Measurements from ENCODE around the gene CELF2. TPM values are rescaled to one million over a fixed set of nuclear protein-coding genes. Genes with fewer than 3 reads are reported as not detected.

The CELF2 gene
- total and polyA plus RNA-seq, 9 of the 15 experiments (the other 6 are each of a cell fraction or from before 2014, with no cell fraction given) = 4.0 to 20.3 (median 11.1) TPM

DNA sequence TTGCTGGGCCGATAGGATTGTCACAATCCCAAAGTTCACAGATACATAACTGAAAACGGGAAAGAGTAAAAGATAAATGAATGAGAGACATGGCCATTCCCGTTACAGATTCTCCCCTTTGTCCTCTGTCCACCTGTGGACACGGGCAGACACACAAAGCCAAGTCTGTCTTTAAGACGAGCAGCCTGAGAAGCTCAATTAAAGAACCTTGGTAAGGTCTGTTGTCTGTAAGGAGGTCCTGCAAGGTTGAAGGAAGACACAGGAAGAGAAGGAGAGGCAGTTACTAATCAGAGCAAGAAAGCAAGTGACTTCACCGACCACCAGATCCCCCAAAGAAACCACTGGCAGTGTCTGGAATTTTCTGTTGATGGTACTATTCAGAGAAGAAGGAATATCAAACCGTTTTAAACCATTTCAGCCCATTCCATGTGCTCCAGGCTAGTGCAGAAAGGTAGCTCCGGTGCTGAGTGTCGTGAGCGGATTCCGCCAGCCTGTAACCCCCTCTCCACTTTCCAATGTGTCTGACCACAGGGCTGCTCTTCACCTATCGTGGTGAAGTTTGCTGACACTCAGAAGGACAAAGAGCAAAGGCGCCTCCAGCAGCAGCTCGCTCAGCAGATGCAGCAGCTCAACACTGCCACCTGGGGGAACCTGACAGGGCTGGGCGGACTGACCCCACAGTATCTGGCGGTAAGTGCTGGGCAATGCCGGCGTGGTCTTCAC is 252.6 kb downstream of the CELF2 start:
- Histone ChIP-seq H3K36me3 (ENCODE audit: control insufficient read depth, insufficient read depth, low read length) (peaks cover 2% of the 10 kb centered on the region; the same call in 1 of the 3 replicates), H4K20me1 (replicated peaks; ENCODE audit: control insufficient read depth, insufficient read depth, low read length) (no peaks in the 10 kb centered on the region), H3K4me3 (no peak overlapping the region), H3K9me3 (replicated peaks; ENCODE audit: control insufficient read depth, insufficient read depth, low read depth, low read length) (no peaks in the 10 kb centered on the region), H2AFZ (ENCODE audit: low read depth, low read length) (peak overlapping the region; percentile 85), H3K4me1 (replicated peaks in 1 of 2; ENCODE audit: control insufficient read depth in 2 of 2, insufficient read depth in 2 of 2, low read length in 2 of 2) (peaks cover 0 to 6% of the 10 kb centered on the region in 2 experiments; a peak in 2 of 5 replicates), H3K27ac (ENCODE audit: extremely low read depth, low read depth, low read length) (no peak overlapping the region), H3K9me1 (ENCODE audit: control insufficient read depth, insufficient read depth, low read length) (no peaks in the 10 kb centered on the region), H3K4me2 (ENCODE audit: insufficient read depth, low read length) (peak overlapping the region; percentile 24; the same call in 1 of the 2 replicates), H3K79me2 (ENCODE audit: control insufficient read depth, insufficient read depth, low read length) (no peaks in the 10 kb centered on the region), H3K27me3 (ENCODE audit: control insufficient read depth in 2 of 2, insufficient read depth in 2 of 2, low read length in 2 of 2) (no peaks in the 10 kb centered on the region), H3K9ac (ENCODE audit: insufficient read depth in 1 of 2, low read depth in 2 of 2, low read length in 2 of 2) (no peak overlapping the region)
- ATAC-seq = peak; percentile 100
- POLR2A ChIA-PET = interaction anchor here (0.6 to 1.1 kb wide), 2 partner anchors 12 to 27 kb away, joined by 3 to 4 read pairs; no protein-coding TSS in a partner anchor
- intact Hi-C loops (cut with micrococcal nuclease) = loop anchor here (1.0 to 10.0 kb wide), 3 partner anchors 92 to 305 kb away; no protein-coding TSS in a partner anchor
- peak; percentile 66 to 88 (median 76) for DNase-seq (ENCODE audit: extremely low read depth in 1 of 4, low spot score in 3 of 4)
- WGBS (ENCODE audit: insufficient coverage, low coverage, missing lambda C conversion rate) = 17% methylated on average over 17 of the region's 18 CpGs
- in situ Hi-C loops (cut with MboI) = no loop called here
- CTCF ChIA-PET (ENCODE audit: low intra/inter-chr PET ratio) = interaction anchor here (0.7 to 0.9 kb wide), 2 partner anchors 125 to 1939 kb away, joined by 3 read pairs; no protein-coding TSS in a partner anchor
- peak; percentile 90 for FAIRE-seq
- BruUV-seq (replicated peaks) = no TSS peak
- TF ChIP-seq GABPB2 (CRISPR knock-in tag; conservative IDR thresholded peaks at IDR 0.05) = no peak
- TF ChIP-seq CTCF (IDR thresholded peaks at IDR 0.05 in 2 of 3, conservative IDR thresholded peaks at IDR 0.05 in 1 of 3; ENCODE audit: insufficient read depth in 2 of 3, low read depth in 1 of 3, low read length in 3 of 3) = peak; percentile 92 to 96 (median 96)
- TF ChIP-seq BRF1 (IDR thresholded peaks at IDR 0.05; ENCODE audit: borderline replicate concordance, extremely low read depth, insufficient read length) = no peak
- no peak for TF ChIP-seq MXI1 (IDR thresholded peaks at IDR 0.05; ENCODE audit: low read depth, low read length)
- no peak for TF ChIP-seq ZFX (CRISPR knock-in tag; IDR thresholded peaks at IDR 0.05)
- TF ChIP-seq PCBP1 (IDR thresholded peaks at IDR 0.05; ENCODE audit: low read depth, low read length, poor library complexity, severe bottlenecking) = no peak
- no peak for TF ChIP-seq GATAD2B (IDR thresholded peaks at IDR 0.05; ENCODE audit: borderline replicate concordance)
- TF ChIP-seq PYGO2 (tag; IDR thresholded peaks at IDR 0.05) = no peak
- no peak for TF ChIP-seq TAL1 (IDR thresholded peaks at IDR 0.05)
- no peak for TF ChIP-seq SMAD4 (CRISPR knock-in tag; conservative IDR thresholded peaks at IDR 0.05)
- no peak for TF ChIP-seq ZNF511 (CRISPR knock-in tag; IDR thresholded peaks at IDR 0.05)
- TF ChIP-seq HEY1 (CRISPR knock-in tag; IDR thresholded peaks at IDR 0.05; ENCODE audit: borderline replicate concordance) = no peak
- no peak for TF ChIP-seq KDM4B (IDR thresholded peaks at IDR 0.05; ENCODE audit: borderline replicate concordance in 2 of 2, low read depth in 1 of 2)
- TF ChIP-seq ARID2 (IDR thresholded peaks at IDR 0.05) = peak; percentile 83
- peak; percentile 85 for TF ChIP-seq DEAF1 (CRISPR knock-in tag; IDR thresholded peaks at IDR 0.05)
- TF ChIP-seq STAT5B (CRISPR knock-in tag; IDR thresholded peaks at IDR 0.05) = no peak
- no peak for TF ChIP-seq NFE2 (IDR thresholded peaks at IDR 0.05; ENCODE audit: low read depth)

Data from K562 (cell line).